HK-2 (cell line): ENCODE measurements around the gene FNDC3A.

ENCODE experiments used
- DNase-seq: peaks from one replicate; pipeline ENCODE4 v3.0.0-alpha.2; 2018; ENCODE audit not compliant: unreplicated experiment

FNDC3A gene

DNA sequence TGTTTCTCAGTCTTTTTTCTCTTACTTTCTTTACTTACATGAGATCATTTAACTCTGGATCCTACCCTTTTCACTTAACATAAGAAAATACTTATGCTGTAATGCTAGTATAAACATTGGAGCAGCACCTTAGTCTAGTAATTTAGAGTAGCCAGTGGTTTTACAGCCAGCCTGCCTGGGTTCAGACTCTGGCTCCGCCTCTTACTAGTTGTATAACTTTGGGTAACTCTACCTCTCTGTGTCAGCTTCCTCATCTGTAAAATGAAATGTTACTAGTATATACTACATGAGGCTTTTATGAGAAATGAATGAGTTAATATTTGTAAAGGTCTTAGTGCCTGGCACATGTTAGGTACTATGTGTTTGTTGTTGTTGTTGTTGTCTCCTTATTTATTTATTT is 277.6 kb downstream of the FNDC3A start:
- DNase-seq, result no peak

- no peak for DNase-seq
These were observed 278.3 kb downstream of the FNDC3A start for GRCh38 chr13:49254007-49254406.

- DNase-seq, result no peak
These were observed 281.1 kb downstream of the FNDC3A start for GRCh38 chr13:49256841-49257240.

DNA sequence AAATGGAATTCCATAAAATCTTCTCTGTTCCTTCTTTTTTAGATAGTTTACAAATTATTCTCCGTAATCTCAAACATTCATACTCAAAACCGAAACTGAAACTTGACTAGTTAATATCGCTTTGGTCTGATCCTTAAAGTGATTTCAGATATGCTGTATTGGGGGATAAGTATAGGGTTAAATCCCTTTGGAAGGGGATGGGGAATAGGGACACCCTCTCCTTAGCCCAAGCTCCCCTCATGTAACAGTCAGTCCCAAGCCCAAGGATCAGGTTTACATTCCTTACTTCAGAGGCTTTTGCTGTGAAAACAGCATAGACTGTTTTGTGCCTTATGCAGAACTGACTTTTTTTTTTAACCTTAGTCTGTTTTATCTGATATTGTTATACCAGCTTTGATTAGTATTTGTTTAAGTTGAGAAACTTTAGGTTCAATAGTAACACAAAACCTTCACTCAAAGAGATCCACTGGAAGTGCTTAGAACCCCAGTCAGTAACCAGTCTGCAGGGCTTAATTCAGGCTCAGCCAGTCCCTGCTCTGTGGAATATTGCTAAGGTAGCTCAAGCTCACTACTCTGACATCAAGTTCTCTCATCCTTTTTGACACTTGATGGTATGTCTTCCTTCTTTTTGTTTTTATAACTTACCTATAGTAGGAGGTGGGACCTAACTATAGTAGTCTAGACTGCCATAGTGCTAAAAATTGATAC is 282.5 kb downstream of the FNDC3A start:
- no peak for DNase-seq
